CD4-positive, CD25-positive, alpha-beta regulatory T cell (primary cell): ENCODE measurements around the gene MMRN2. TPM values are rescaled to one million over a fixed set of nuclear protein-coding genes. Genes with fewer than 3 reads are reported as not detected.
"Not testable (repeated sequence)": the region's sequence is repeated elsewhere in the genome, so short reads cannot be mapped to it uniquely, and the experiment has no call there.

Experiments
- ATAC-seq, 2 donors: fragments of 150-1000 bp; cut with Tn5 transposase; one replicate each; pipeline ENCODE4 v1.10.0; 2021; ENCODE audit warnings: low read depth in 2 of 2, moderate number of reproducible peaks in 2 of 2, moderate library complexity in 1 of 2
- DNase-seq, 3 donors: peaks; one replicate each; pipeline versions ENCODE4 v3.0.0 to v3.0.0-alpha.2; 2012 to 2022; ENCODE audit warnings: mixed read lengths in 1 of 3
- H3K27ac ChIP-seq: one replicate; pipeline ENCODE4 v1.7.0; 2013; ENCODE audit warnings: mild to moderate bottlenecking, low read length; ENCODE audit not compliant: insufficient read depth, poor library complexity, severe bottlenecking
- H3K27me3 ChIP-seq: one replicate; pipeline ENCODE4 v1.7.0; 2013; ENCODE audit warnings: low read length; ENCODE audit not compliant: control insufficient read depth, insufficient read depth
- H3K36me3 ChIP-seq: one replicate; pipeline ENCODE4 v1.7.0; 2013; ENCODE audit warnings: mild to moderate bottlenecking, low read length, moderate library complexity; ENCODE audit not compliant: control insufficient read depth, insufficient read depth
- H3K4me1 ChIP-seq: 2 replicates; pipeline ENCODE4 v1.7.0; 2013; ENCODE audit warnings: mild to moderate bottlenecking, low read length; ENCODE audit not compliant: insufficient read depth, control insufficient read depth, poor library complexity, severe bottlenecking
- H3K4me3 ChIP-seq: one replicate; pipeline ENCODE4 v1.7.0; 2013; ENCODE audit warnings: low read depth, mild to moderate bottlenecking, low read length, moderate library complexity
- H3K9me3 ChIP-seq, 2 experiments: 1 replicate in 1 of 2; 2 replicates in 1 of 2; pipeline ENCODE4 v1.7.0; 2013; ENCODE audit warnings: low read length in 2 of 2, mild to moderate bottlenecking in 1 of 2, moderate library complexity in 1 of 2; ENCODE audit not compliant: control insufficient read depth in 2 of 2
- H3K27ac Mint-ChIP-seq, 3 donors: one replicate each; pipeline ENCODE4 v1.8.0; 2020 to 2022; ENCODE audit warnings: mild to moderate bottlenecking in 3 of 3, mixed read lengths in 3 of 3, moderate library complexity in 2 of 3
- H3K27me3 Mint-ChIP-seq: one replicate; pipeline ENCODE4 v1.8.0; 2022; ENCODE audit warnings: mild to moderate bottlenecking, mixed read lengths
- H3K36me3 Mint-ChIP-seq: one replicate; pipeline ENCODE4 v1.8.0; 2020; ENCODE audit warnings: mixed read lengths
- H3K4me1 Mint-ChIP-seq, 4 donors: one replicate each; pipeline ENCODE4 v1.8.0; 2020 to 2022; ENCODE audit warnings: mixed read lengths in 4 of 4, mild to moderate bottlenecking in 1 of 4
- H3K4me3 Mint-ChIP-seq, 4 donors: one replicate each; pipeline ENCODE4 v1.8.0; 2020 to 2022; ENCODE audit warnings: mild to moderate bottlenecking in 4 of 4, mixed read lengths in 4 of 4, moderate library complexity in 3 of 4
- H3K9me3 Mint-ChIP-seq, 7 donors: one replicate each; pipeline ENCODE4 v1.8.0; 2020 to 2022; ENCODE audit warnings: mixed read lengths in 7 of 7, mild to moderate bottlenecking in 3 of 7, moderate library complexity in 2 of 7
- polyA plus RNA-seq, 4 donors: library from polyadenylated mRNA; unstranded; fragments of 300-500 nt; fragmentation: Illumina TruSeq; gene quantifications; one replicate each; pipeline ENCODE4 v1.2.3, GENCODE V29; 2021
- total RNA-seq: library from RNA; stranded (reverse); gene quantifications from one replicate; pipeline ENCODE4 v1.2.3, GENCODE V29; 2022

Gene MMRN2
- total and polyA plus RNA-seq, 5 donors from 2014 or later, result 0.17 to 1.2 (median 0.33) TPM; not detected in 1

DNA sequence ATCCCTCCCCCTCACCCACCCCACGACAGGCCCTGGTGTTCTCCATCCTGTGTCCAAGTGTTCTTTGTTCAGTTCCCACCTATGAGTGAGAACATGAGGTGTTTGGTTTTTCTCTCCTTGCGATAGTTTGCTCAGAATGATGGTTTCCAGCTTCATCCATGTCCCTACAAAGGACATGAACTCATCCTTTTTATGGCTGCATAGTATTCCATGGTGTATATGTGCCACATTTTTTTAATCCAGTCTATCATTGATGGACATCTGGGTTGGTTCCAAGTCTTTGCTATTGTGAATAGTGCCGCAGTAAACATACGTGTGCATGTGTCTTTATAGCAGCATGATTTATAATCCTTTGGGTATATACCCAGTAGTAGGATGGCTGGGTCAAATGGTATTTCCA lies 27.1 kb upstream of the MMRN2 start:
- H3K4me3 Mint-ChIP-seq, H3K36me3 ChIP-seq, H3K9me3 ChIP-seq, H3K27ac Mint-ChIP-seq, H3K9me3 Mint-ChIP-seq, H3K4me3 ChIP-seq, ATAC-seq, H3K4me1 ChIP-seq, H3K4me1 Mint-ChIP-seq, H3K36me3 Mint-ChIP-seq, DNase-seq, H3K27ac ChIP-seq: not testable (repeated sequence)
- peaks cover 35% of the 10 kb centered on the region for H3K27me3 Mint-ChIP-seq
- H3K27me3 ChIP-seq, result peaks cover 19% of the 10 kb centered on the region

GRCh38 chr10:86981716-86982115 lies 24.3 kb upstream of the MMRN2 start:
- H3K4me3 ChIP-seq, result no peak overlapping the region
- H3K4me3 Mint-ChIP-seq, result no peak overlapping the region
- H3K9me3 ChIP-seq, result no peaks in the 10 kb centered on the region
- no peaks in the 10 kb centered on the region for H3K4me1 Mint-ChIP-seq
- no peak overlapping the region for H3K27ac ChIP-seq
- DNase-seq, result no peak
- no peak overlapping the region for H3K27ac Mint-ChIP-seq
- no peak for ATAC-seq
- H3K36me3 ChIP-seq, result no peaks in the 10 kb centered on the region
- H3K9me3 Mint-ChIP-seq, result peaks cover 0 to 1% (median 0%) of the 10 kb centered on the region in 7 donors
- no peaks in the 10 kb centered on the region for H3K4me1 ChIP-seq
- H3K27me3 Mint-ChIP-seq, result peaks cover 29% of the 10 kb centered on the region
- no peaks in the 10 kb centered on the region for H3K36me3 Mint-ChIP-seq
- peaks cover 6% of the 10 kb centered on the region for H3K27me3 ChIP-seq

DNA sequence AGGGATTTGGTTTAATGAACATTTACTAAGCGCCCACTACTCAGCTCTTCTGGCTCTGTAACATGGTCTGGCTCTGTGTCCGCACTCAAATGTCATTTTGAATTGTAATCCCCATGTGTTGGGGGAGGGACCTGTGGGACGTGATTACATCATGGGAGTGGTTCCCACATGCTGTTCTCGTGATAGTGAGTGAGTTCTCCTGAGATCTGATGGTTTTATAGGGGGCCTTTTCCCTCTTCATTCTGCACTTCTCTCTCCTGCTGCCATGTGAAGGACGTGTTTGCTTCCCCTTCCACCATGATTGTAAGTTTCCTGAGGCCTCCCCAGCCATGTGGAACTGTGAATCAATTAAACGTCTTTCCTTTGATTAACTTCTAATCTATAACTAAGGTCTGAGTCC lies 23.6 kb upstream of the MMRN2 start:
- not testable (repeated sequence) for H3K4me3 ChIP-seq, H3K27ac ChIP-seq, ATAC-seq, H3K9me3 ChIP-seq, H3K36me3 Mint-ChIP-seq, H3K4me3 Mint-ChIP-seq, H3K27me3 ChIP-seq, H3K36me3 ChIP-seq, H3K9me3 Mint-ChIP-seq, H3K27ac Mint-ChIP-seq, DNase-seq, H3K4me1 ChIP-seq, H3K4me1 Mint-ChIP-seq
- H3K27me3 Mint-ChIP-seq, result peaks cover 25% of the 10 kb centered on the region

- H3K36me3 ChIP-seq, result no peaks in the 10 kb centered on the region
- Mint-ChIP-seq H3K36me3 (no peaks in the 10 kb centered on the region), H3K27me3 (peaks cover 25% of the 10 kb centered on the region), H3K4me1 (no peaks in the 10 kb centered on the region), H3K27ac (no peak overlapping the region), H3K4me3 (no peak overlapping the region), H3K9me3 (no peaks in the 10 kb centered on the region)
- DNase-seq (no peak), ATAC-seq (no peak)
- H3K27me3 ChIP-seq, result peaks cover 6% of the 10 kb centered on the region
- H3K9me3 ChIP-seq, result no peaks in the 10 kb centered on the region
- no peak overlapping the region for H3K4me3 ChIP-seq
- H3K4me1 ChIP-seq, result no peaks in the 10 kb centered on the region
- H3K27ac ChIP-seq, result no peak overlapping the region
These were observed 22.6 kb upstream of the MMRN2 start for GRCh38 chr10:86979977-86980448.

DNA sequence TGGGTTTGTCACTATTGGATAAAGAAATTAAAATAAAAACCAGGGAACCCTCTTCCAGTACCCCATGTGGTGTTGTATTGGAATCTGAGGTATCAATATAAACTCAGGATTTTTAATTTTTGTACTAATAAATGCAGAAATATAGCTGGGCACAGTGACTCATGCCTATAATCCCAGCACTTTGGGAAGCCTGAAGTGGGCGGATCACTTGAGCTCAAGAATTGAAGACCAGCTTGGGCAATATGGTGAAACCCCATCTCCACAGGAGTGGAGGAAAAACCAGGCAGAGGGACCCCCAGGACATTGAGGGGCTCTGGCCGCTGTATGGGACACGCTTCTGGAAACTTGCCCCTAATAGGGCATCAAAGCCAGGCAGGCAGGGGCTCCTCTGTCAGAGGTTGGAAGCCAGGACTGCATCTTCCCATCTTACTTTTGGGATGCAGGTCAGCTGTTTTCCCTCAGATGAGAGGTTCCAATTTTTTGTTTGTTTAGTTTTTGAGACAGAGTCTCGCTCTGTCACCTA lies 21.9 kb upstream of the MMRN2 start:
- Histone ChIP-seq H3K36me3 (no peaks in the 10 kb centered on the region), H3K4me1 (no peaks in the 10 kb centered on the region), H3K9me3 (no peaks in the 10 kb centered on the region), H3K4me3 (no peak overlapping the region), H3K27ac (no peak overlapping the region), H3K27me3 (peaks cover 6% of the 10 kb centered on the region)
- Mint-ChIP-seq H3K27ac (no peak overlapping the region), H3K9me3 (no peaks in the 10 kb centered on the region), H3K36me3 (no peaks in the 10 kb centered on the region), H3K4me3 (no peak overlapping the region), H3K27me3 (peaks cover 25% of the 10 kb centered on the region), H3K4me1 (no peaks in the 10 kb centered on the region)
- ATAC-seq (no peak), DNase-seq (no peak)

DNA sequence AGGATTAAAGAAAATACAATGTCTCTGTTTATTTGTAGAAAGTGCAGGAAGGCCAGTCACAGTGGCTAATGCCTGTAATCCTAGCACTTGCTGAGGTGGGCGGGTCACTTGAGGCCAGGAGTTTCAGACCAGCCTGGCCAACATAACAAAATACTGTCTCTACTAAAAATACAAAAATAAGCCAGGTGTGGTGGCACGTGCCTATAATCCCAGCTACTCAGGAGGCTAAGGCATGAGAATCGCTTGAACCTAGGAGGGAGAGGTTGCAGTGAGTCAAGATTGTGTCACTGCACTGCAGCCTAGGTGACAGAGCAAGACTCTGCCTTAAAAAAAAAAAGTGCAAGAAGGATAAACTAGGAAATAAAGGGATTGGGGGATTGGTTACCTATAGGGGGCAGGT lies 21.0 kb upstream of the MMRN2 start:
- not testable (repeated sequence) for H3K27ac ChIP-seq, H3K27ac Mint-ChIP-seq, H3K4me3 ChIP-seq, H3K27me3 ChIP-seq, H3K9me3 ChIP-seq, ATAC-seq, H3K36me3 ChIP-seq, H3K9me3 Mint-ChIP-seq, DNase-seq, H3K4me1 ChIP-seq, H3K36me3 Mint-ChIP-seq, H3K4me1 Mint-ChIP-seq
- peak overlapping the region in 1 of 4 donors; percentile 67 for H3K4me3 Mint-ChIP-seq
- H3K27me3 Mint-ChIP-seq, result peaks cover 25% of the 10 kb centered on the region

DNA sequence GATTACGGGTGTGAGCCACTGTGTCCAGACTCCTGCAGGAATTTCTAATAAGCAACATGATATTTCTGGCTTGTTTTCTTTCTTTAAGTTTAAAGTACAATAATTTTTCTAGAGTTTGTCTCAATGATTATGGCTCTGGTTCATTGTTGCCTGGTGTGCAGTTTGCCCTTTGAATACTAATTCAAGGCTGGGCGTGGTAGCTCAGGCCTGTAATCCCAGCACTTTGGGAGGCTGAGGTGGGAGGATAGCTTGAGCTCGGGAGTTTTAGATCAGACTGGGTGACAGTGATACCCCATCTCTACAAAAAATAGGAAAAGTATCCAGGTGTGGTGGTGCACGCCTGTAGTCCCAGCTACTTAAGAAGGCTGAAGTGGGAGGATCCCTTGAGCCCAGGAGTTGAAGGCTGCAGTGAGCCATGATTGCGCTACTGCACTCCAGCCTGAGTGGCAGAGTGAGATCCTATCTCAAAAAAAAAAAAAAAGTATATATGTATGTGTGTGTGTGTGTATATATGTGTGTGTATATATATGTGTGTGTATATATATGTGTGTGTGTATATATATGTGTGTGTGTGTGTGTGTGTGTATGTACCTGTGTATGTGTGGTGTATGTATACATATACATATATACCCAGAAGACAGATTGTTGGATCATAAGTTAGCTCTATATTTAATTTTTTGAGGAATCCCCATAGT lies 19.1 kb upstream of the MMRN2 start:
- H3K4me3 ChIP-seq, result no peak overlapping the region
- no peak overlapping the region for H3K27ac Mint-ChIP-seq
- H3K27me3 ChIP-seq, result no peaks in the 10 kb centered on the region
- peaks cover 4% of the 10 kb centered on the region for H3K4me1 ChIP-seq
- H3K36me3 Mint-ChIP-seq, result no peaks in the 10 kb centered on the region
- no peaks in the 10 kb centered on the region for H3K9me3 Mint-ChIP-seq
- H3K27ac ChIP-seq, result no peak overlapping the region
- H3K9me3 ChIP-seq, result no peaks in the 10 kb centered on the region
- ATAC-seq (no peak), DNase-seq (no peak)
- H3K36me3 ChIP-seq, result no peaks in the 10 kb centered on the region
- peaks cover 27% of the 10 kb centered on the region for H3K27me3 Mint-ChIP-seq
- peaks cover 0 to 10% (median 1%) of the 10 kb centered on the region in 4 donors for H3K4me1 Mint-ChIP-seq
- no peak overlapping the region for H3K4me3 Mint-ChIP-seq

- H3K4me3 Mint-ChIP-seq, result peak overlapping the region in 1 of 4 donors; percentile 57
These were observed 17.1 kb upstream of the MMRN2 start for GRCh38 chr10:86974484-86974883.

More at GRCh38 chr10:86974484-86974883, 17.1 kb upstream of the MMRN2 start:
- H3K27ac Mint-ChIP-seq, result no peak overlapping the region
- Histone ChIP-seq H3K9me3 (no peaks in the 10 kb centered on the region), H3K36me3 (no peaks in the 10 kb centered on the region), H3K4me3 (no peak overlapping the region), H3K27ac (no peak overlapping the region), H3K27me3 (no peaks in the 10 kb centered on the region), H3K4me1 (peaks cover 23% of the 10 kb centered on the region)
- ATAC-seq (no peak), DNase-seq (no peak)
- no peaks in the 10 kb centered on the region for H3K9me3 Mint-ChIP-seq
- peaks cover 17% of the 10 kb centered on the region for H3K27me3 Mint-ChIP-seq
- no peaks in the 10 kb centered on the region for H3K36me3 Mint-ChIP-seq
- peaks cover 0 to 25% (median 4%) of the 10 kb centered on the region in 4 donors for H3K4me1 Mint-ChIP-seq
